Upper lobe of right lung (tissue), 1 donor: Measurements from ENCODE around the gene LAMTOR5. TPM values are rescaled to one million over a fixed set of nuclear protein-coding genes. Genes with fewer than 3 reads are reported as not detected.

Source experiments
- ATAC-seq: fragments of 200-7000 bp; cut with Tn5 transposase; one replicate; pipeline ENCODE4 v1.9.1; 2020; ENCODE audit warnings: mild to moderate bottlenecking, moderate library complexity
- DNase-seq: peaks from one replicate; pipeline ENCODE4 v3.0.0-alpha.2; 2020
- H3K27ac ChIP-seq: fragments of 200-600 bp; one replicate; pipeline ENCODE4 v1.8.0; 2022
- H3K27me3 ChIP-seq: fragments of 200-600 bp; one replicate; pipeline ENCODE4 v1.8.0; 2022; ENCODE audit warnings: mild to moderate bottlenecking
- H3K36me3 ChIP-seq: fragments of 200-600 bp; one replicate; pipeline ENCODE4 v1.8.0; 2022
- H3K4me1 ChIP-seq: fragments of 200-600 bp; one replicate; pipeline ENCODE4 v1.8.0; 2022
- H3K4me3 ChIP-seq: fragments of 200-600 bp; one replicate; pipeline ENCODE4 v1.8.0; 2022; ENCODE audit warnings: mild to moderate bottlenecking
- H3K9me3 ChIP-seq: fragments of 200-600 bp; one replicate; pipeline ENCODE4 v1.8.0; 2022
- CTCF ChIP-seq: fragments of 200-600 bp; IDR thresholded peaks from one replicate; pipeline ENCODE4 v1.8.0; 2022; ENCODE audit warnings: antibody characterized with exemption
- intact Hi-C: fragments of 100-400 bp; cut with DNase I; formaldehyde crosslinking; loops from one replicate; pipeline ENCODE4 v1.11.0; 2022
- total RNA-seq: library from RNA; stranded (reverse); fragmentation: NEBNext Ultra II Directional; extraction: Animal tissue kit (Norgen Biotek cat#: 25700); gene quantifications from one replicate; pipeline ENCODE4 v1.2.1, GENCODE V29; 2021
- donor health status: DM: no; HTN: yes; CAD: no; lungs with severe emphysema.

Gene LAMTOR5
- total RNA-seq, 1 donor from 2014 or later = 110 TPM

GRCh38 chr1:110426854-110427253 lies 19.4 kb upstream of the LAMTOR5 start:
- Histone ChIP-seq H3K9me3 (no peaks in the 10 kb centered on the region), H3K4me3 (no peak overlapping the region), H3K36me3 (no peaks in the 10 kb centered on the region), H3K27me3 (no peaks in the 10 kb centered on the region), H3K4me1 (peaks cover 11% of the 10 kb centered on the region), H3K27ac (no peak overlapping the region)
- DNase-seq (no peak), ATAC-seq (peak; percentile 67)
- intact Hi-C loops = no loop called here
- TF ChIP-seq CTCF = no peak

- no peaks in the 10 kb centered on the region for H3K9me3 ChIP-seq
- no peaks in the 10 kb centered on the region for H3K36me3 ChIP-seq
- no peaks in the 10 kb centered on the region for H3K27me3 ChIP-seq
- intact Hi-C loops = no loop called here
- H3K4me1 ChIP-seq = peaks cover 11% of the 10 kb centered on the region
- DNase-seq = no peak
- ATAC-seq = no peak
- H3K4me3 ChIP-seq = no peak overlapping the region
- TF ChIP-seq CTCF = no peak
- H3K27ac ChIP-seq = no peak overlapping the region
Measured at GRCh38 chr1:110425612-110426152, 18.2 kb upstream of the LAMTOR5 start.

DNA sequence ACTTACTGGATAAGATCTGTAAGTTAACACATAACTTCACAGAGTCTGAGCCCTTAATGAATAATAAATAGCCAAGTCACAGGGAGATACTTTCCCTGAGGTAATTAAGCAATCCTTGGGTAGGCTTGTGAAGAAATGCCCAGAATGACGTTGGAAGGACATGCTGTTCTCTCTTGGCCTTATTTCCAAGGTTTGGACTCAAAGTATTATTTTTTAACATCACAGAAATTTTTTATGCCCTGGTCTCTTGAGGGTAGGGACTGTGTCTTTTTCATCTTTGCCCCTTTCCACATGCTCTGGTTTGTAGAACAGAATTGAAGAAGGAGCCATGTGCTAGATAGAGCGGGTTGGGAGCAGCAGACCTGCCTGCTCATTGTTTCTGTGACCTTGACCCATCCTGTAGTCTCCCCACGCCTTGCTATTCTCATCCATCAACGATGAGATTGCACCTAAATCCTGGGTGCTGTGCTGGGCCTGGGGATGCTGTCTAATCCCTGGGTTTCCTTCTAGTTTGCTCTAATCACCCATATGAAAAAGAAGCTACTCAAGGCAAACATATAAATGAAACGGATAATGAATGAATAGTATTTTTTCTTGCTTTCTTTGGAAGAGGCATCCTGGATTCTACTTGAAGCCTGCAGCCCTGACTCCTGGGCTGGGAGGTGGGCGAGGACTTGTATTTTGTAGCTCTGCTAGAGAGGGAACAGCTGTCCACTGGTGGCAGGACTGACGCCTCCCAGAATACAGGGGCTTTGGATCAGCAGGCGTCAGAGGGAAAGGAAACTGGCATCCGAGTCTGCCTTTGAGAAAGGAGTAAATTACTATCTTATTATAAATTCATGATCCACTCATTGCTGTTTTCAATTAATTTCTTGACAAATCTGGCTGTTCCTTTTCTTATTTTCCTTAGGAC lies 17.5 kb upstream of the LAMTOR5 start:
- no peak for TF ChIP-seq CTCF
- DNase-seq (no peak), ATAC-seq (peak; percentile 48)
- intact Hi-C loops = no loop called here
- Histone ChIP-seq H3K27me3 (no peaks in the 10 kb centered on the region), H3K27ac (no peak overlapping the region), H3K4me3 (no peak overlapping the region), H3K4me1 (peaks cover 11% of the 10 kb centered on the region), H3K36me3 (no peaks in the 10 kb centered on the region), H3K9me3 (no peaks in the 10 kb centered on the region)

DNA sequence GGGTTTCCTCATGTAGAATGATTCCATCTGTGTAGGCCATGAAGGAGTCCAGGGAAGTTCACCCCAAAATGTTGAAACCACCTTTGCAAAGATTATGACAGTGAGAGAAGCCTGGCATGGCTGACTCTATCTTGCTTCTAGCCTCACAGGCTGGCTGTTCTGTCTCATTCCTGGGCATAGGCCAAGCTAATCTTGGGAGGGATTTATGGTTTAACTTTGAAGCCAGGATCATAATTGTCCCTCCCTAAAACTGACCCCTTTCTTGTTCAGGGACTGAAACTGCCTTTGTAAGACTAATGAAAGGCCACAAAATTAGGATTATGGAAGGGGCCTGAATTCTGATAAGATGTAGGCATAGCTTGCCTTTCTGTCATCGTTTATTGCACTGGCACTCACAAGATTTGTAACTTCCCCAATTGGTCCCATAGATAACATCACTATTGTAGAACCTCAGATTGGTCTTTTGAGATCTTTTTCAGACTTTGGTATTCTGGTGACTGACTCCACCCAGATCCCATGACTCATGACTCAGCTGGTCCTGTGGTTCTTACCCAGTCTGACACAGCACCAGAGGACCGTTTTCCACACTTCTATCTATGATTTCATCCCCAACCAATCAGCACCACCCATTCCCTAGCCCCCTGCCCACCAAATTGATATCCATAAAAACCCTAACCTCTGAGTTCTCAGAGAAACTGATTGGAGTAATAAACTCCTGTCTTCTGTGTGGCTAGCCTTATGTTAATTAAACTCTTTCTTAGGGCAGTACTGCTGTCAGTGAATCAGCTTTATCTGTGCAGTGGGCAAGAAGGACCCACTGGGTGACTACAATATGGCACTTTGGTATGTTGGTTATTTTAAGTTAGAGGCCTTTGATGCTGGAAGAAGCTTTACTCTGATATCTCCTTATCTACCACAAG lies 13.6 kb upstream of the LAMTOR5 start:
- H3K27me3 ChIP-seq = no peaks in the 10 kb centered on the region
- no peaks in the 10 kb centered on the region for H3K36me3 ChIP-seq
- intact Hi-C loops = no loop called here
- H3K27ac ChIP-seq = no peak overlapping the region
- DNase-seq = no peak
- no peak overlapping the region for H3K4me3 ChIP-seq
- TF ChIP-seq CTCF = no peak
- H3K9me3 ChIP-seq = no peaks in the 10 kb centered on the region
- H3K4me1 ChIP-seq = peaks cover 11% of the 10 kb centered on the region
- peak; percentile 86 for ATAC-seq

DNA sequence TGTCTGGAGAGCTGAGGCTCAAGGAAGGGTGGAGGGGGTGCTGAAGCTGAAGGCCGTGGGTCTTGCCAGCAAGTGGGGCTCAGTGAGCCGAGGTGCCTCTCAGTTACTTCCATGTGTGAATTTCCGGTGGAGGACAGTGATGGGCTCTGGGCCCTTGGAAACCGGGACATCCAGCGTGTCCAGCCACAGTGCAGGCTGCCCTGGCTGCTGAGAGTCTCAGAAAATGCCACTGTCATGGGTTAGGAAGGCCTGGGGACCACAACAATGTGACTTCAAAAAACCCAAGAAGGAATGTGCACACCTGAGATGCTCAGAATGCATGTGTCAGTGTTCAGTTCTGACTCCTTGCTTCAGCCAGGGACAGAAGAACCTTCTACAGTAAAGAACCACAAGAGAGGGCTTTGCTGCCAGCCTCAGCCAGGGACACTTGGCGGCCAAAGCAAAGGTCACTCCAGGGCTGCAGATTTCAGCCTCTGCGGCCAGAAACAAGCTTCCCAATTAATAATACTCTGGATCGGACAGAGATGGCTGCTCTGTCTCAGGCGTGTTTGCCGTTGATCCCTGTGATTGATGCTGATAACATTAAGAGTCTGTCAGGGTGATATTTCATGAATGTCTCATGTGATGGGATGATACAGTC lies 12.6 kb upstream of the LAMTOR5 start:
- DNase-seq (no peak), ATAC-seq (no peak)
- H3K27ac ChIP-seq = no peak overlapping the region
- H3K27me3 ChIP-seq = no peaks in the 10 kb centered on the region
- no peaks in the 10 kb centered on the region for H3K36me3 ChIP-seq
- intact Hi-C loops = no loop called here
- H3K9me3 ChIP-seq = no peaks in the 10 kb centered on the region
- TF ChIP-seq CTCF = no peak
- H3K4me1 ChIP-seq = peaks cover 5% of the 10 kb centered on the region
- no peak overlapping the region for H3K4me3 ChIP-seq
